Choroid plexus epithelial cell (primary cell): Measurements from ENCODE around the gene MTA2.
A peak's percentile ranks its signal among the peaks of the same experiment; 100 is the strongest.

Source experiments
- DNase-seq: peaks from one replicate; pipeline ENCODE4 v3.0.0-alpha.2; 2010; ENCODE audit warnings: low read depth
- H3K4me3 ChIP-seq: 2 replicates; pipeline ENCODE4 v1.5.1; 2011; ENCODE audit warnings: low read depth, mild to moderate bottlenecking, control low read depth, low read length, moderate library complexity
- CTCF ChIP-seq: conservative IDR thresholded peaks from 2 replicates; pipeline ENCODE4 v1.5.1; 2011; ENCODE audit warnings: low read depth, mild to moderate bottlenecking, control low read depth, inconsistent platforms, low read length, moderate library complexity

The MTA2 gene

GRCh38 chr11:62602141-62603071 lies 741 bp upstream of the MTA2 start:
- DNase-seq = peak; percentile 75
- H3K4me3 ChIP-seq = peak overlapping the region; percentile 67
- no peak for TF ChIP-seq CTCF

- H3K4me3 ChIP-seq = peak overlapping the region; percentile 93
- peak; percentile 28 for DNase-seq
- no peak for TF ChIP-seq CTCF
These were observed 618 bp downstream of the MTA2 start for GRCh38 chr11:62601122-62601371.

- TF ChIP-seq CTCF = no peak
- peak overlapping the region; percentile 93 for H3K4me3 ChIP-seq
- DNase-seq = no peak
These were observed 1.1 kb downstream of the MTA2 start for GRCh38 chr11:62600367-62601121.

- H3K4me3 ChIP-seq = peak overlapping the region; percentile 93
- no peak for DNase-seq
These were observed 1.8 kb downstream of the MTA2 start for GRCh38 chr11:62599901-62600300.

GRCh38 chr11:62599069-62599696 lies 2.5 kb downstream of the MTA2 start:
- H3K4me3 ChIP-seq = peak overlapping the region; percentile 93
- TF ChIP-seq CTCF = no peak
- DNase-seq = peak; percentile 100

More at GRCh38 chr11:62599901-62600300, 1.8 kb downstream of the MTA2 start:
- no peak for TF ChIP-seq CTCF

- no peak for DNase-seq
- no peak for TF ChIP-seq CTCF
- H3K4me3 ChIP-seq = no peak overlapping the region
These were observed 6.5 kb downstream of the MTA2 start for GRCh38 chr11:62595124-62595523.
